ENCODE data around the gene C1QTNF9B.
"Not testable (repeated sequence)": the region's sequence is repeated elsewhere in the genome, so short reads cannot be mapped to it uniquely, and the experiment has no call there.

Gene C1QTNF9B

DNA sequence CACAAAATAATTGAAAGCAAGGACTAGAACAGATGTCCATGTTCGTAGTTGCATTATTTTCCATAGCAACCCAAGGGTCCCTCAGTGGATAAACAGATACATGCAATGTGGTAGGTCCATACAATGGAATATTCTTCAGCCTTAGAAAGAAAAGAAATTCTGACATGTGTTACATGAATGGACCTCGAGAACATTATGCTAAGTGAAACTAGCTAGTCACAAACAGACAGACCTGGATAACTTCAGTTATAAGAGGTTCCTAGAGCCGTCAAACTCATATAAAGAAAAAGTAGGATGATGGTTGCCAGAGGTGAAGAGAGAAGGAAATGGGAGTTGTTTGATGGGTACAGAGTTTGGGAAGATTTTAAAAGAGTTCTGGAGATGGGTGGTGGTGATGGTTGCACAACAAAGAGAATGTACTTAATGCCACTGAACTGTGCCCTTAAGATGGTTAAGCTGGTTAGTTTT, at the start of gene C1QTNF9B:
Gene C1QTNF9B, minus strand, starts transcription at position 51 of the 468 bp plus-strand sequence.
- DNase-seq (ENCODE audit: low read depth, low spot score); H3K4me3 ChIP-seq (ENCODE audit: low read depth, low read length); in situ Hi-C loops (cut with HindIII; ENCODE audit: low sequenced_read_pairs): not testable (repeated sequence)

DNA sequence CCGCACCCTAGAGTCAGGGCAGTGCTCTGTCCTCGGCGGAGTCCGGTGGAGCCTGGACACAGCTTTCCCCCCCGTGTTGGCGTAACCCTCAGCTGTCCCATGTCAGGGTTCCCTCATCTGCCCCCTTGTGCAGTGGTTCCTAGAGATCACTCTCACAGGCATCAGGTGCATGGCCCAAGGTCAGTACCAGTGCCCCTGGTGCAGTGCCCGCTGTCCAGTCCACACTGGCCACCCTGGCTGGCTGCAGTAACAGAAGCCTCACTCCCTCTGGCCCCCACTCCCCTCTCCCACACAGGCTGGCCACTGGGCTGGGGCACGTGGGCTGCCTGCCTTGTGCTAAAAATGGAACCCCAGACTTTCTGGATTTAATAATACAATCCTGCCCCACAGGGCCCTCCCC, 49.6 kb upstream of the C1QTNF9B start:
- DNase-seq (ENCODE audit: low read depth, low spot score) = no peak
- in situ Hi-C loops (cut with HindIII; ENCODE audit: low sequenced_read_pairs) = no loop called here
- no peak overlapping the region for H3K4me3 ChIP-seq (ENCODE audit: low read depth, low read length)
- TF ChIP-seq, protein P1, sequence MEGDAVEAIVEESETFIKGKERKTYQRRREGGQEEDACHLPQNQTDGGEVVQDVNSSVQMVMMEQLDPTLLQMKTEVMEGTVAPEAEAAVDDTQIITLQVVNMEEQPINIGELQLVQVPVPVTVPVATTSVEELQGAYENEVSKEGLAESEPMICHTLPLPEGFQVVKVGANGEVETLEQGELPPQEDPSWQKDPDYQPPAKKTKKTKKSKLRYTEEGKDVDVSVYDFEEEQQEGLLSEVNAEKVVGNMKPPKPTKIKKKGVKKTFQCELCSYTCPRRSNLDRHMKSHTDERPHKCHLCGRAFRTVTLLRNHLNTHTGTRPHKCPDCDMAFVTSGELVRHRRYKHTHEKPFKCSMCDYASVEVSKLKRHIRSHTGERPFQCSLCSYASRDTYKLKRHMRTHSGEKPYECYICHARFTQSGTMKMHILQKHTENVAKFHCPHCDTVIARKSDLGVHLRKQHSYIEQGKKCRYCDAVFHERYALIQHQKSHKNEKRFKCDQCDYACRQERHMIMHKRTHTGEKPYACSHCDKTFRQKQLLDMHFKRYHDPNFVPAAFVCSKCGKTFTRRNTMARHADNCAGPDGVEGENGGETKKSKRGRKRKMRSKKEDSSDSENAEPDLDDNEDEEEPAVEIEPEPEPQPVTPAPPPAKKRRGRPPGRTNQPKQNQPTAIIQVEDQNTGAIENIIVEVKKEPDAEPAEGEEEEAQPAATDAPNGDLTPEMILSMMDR (IDR thresholded peaks at IDR 0.05; ENCODE audit: low read depth, low read length) = no peak

DNA sequence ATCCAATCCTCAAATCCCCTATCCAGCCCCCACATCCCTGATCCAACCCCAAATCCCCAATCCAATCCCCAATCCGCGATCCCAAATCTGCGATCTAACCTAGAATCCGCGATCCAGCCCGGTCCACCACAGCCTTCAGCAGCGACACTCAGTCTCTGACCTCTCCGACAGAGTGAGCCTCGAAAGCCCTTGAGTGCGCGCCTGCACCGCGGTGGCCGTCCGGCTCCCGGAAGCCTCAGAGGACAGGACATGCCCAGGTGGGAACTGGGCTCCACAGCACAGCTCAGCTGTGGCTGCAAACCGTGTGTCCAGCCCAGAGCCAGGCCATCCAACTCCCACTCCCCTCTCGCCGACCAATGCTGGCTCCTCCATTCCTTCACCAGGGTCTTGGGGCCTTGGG, 48.8 kb upstream of the C1QTNF9B start:
- TF ChIP-seq, protein P1 (IDR thresholded peaks at IDR 0.05; ENCODE audit: low read depth, low read length) = no peak
- in situ Hi-C loops (cut with HindIII; ENCODE audit: low sequenced_read_pairs) = no loop called here
- H3K4me3 ChIP-seq (ENCODE audit: low read depth, low read length) = peak overlapping the region; percentile 4
- no peak for DNase-seq (ENCODE audit: low read depth, low spot score)

DNA sequence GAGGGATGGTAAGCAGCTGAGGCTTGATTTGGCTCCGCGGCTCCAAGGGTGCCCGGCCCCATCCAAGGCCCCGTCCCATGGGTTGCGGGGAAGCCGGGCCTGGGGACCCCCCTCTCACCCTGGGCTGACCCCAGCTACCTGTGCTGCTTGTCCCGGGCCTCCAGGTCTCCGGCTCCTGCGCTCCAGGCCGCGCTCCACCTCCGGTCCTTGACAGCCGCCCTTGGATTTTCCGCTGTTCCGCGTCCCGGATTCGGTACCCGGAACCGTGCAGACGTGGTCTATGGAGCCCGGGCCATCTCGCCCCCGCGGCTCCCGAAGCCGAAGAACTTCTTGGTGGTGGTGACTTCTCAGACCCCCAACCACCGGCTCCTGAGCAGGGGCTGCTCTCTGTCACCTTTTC, 48.3 kb upstream of the C1QTNF9B start:
- TF ChIP-seq, protein P1 (IDR thresholded peaks at IDR 0.05; ENCODE audit: low read depth, low read length) = no peak
- peak overlapping the region; percentile 4 for H3K4me3 ChIP-seq (ENCODE audit: low read depth, low read length)
- in situ Hi-C loops (cut with HindIII; ENCODE audit: low sequenced_read_pairs) = no loop called here
- no peak for DNase-seq (ENCODE audit: low read depth, low spot score)

DNA sequence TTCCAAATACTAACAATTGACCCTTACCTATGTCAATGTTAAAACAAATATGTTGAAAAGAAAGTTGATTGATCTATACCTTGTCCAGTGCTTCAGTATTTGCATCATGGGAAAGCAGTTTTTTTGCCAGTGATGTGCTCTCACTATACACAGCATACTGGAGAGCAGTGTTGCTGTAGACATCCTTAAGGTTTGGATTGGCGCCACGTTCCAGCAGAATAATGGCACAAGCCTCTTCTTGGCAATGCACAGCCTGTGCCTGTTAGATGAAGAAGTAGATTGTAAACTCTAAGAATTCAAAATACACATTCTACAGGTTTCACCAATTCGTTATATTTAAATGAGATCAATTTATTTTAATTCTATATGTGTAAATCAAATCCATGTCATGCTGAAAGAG, 43.9 kb upstream of the C1QTNF9B start:
- H3K4me3 ChIP-seq (ENCODE audit: low read depth, low read length) = no peak overlapping the region
- TF ChIP-seq, protein P1 (IDR thresholded peaks at IDR 0.05; ENCODE audit: low read depth, low read length) = no peak
- no peak for DNase-seq (ENCODE audit: low read depth, low spot score)
- in situ Hi-C loops (cut with HindIII; ENCODE audit: low sequenced_read_pairs) = no loop called here

DNA sequence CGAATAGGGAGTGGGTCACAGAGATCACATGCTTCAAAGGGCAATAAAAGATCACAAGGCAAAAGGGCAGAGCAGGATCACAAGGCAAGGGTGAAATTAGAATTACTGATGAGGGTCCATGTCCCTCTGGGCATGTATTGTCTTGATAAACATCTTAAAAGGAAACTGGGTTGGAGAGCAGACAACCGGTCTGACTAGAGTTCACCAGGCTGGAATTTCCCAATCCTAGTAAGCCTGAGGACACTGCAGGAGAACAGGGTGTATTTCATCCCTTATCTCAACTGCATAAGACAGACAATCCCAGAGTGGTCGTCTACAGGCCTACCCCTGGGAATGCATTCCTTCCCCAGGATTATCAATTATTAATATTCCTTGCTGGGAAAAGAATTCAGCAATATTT, 42.4 kb upstream of the C1QTNF9B start:
- DNase-seq (ENCODE audit: low read depth, low spot score); H3K4me3 ChIP-seq (ENCODE audit: low read depth, low read length); in situ Hi-C loops (cut with HindIII; ENCODE audit: low sequenced_read_pairs): not testable (repeated sequence)

DNA sequence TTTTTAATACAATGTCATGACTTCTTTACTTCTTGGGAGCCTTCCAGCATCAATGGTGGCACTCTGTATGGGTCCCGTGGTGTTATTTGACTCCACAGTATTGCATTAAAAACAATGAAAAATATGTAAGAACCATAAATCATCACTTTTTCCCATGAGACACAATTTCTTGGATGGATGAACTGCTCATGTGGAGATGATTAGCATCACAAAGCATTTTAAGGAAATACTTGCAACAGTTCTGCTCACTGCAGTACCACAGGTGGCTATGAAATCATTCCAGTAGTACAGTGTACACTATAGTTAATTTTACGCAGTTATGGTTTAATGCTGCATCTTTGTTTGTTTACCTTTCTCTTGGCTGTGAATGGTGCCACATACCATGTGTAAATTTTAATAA, 37.2 kb upstream of the C1QTNF9B start:
- TF ChIP-seq, protein P1 (IDR thresholded peaks at IDR 0.05; ENCODE audit: low read depth, low read length) = no peak
- in situ Hi-C loops (cut with HindIII; ENCODE audit: low sequenced_read_pairs) = no loop called here
- peak; percentile 54 for DNase-seq (ENCODE audit: low read depth, low spot score)
- H3K4me3 ChIP-seq (ENCODE audit: low read depth, low read length) = no peak overlapping the region

DNA sequence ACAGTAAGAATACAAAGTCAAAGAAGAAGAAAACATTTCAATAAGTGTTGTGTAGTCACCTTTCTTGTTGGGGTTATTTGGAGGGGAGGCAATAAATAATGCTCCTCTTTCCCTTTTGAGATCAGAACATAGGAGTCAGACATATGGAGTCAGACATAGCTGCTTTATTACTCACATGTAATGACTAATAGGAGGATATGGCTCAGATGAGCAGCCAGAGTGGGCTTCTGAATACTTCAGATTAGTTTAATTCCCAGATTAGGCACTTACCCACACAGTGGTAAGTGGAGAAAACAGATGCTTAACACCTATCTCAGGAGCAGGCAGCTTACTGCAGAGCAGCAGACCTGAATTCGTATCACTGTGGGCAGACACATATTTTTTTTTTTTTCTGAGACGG, 31.7 kb upstream of the C1QTNF9B start:
- peak; percentile 79 for DNase-seq (ENCODE audit: low read depth, low spot score)
- H3K4me3 ChIP-seq (ENCODE audit: low read depth, low read length) = no peak overlapping the region
- in situ Hi-C loops (cut with HindIII; ENCODE audit: low sequenced_read_pairs) = no loop called here
- TF ChIP-seq, protein P1 (IDR thresholded peaks at IDR 0.05; ENCODE audit: low read depth, low read length) = no peak
